ENCODE data around the gene JUN. TPM values are rescaled to one million over a fixed set of nuclear protein-coding genes. Genes with fewer than 3 reads are reported as not detected.

The JUN gene
- total RNA-seq, 2 donors from 2014 or later = 1,878 to 2,007 TPM

DNA sequence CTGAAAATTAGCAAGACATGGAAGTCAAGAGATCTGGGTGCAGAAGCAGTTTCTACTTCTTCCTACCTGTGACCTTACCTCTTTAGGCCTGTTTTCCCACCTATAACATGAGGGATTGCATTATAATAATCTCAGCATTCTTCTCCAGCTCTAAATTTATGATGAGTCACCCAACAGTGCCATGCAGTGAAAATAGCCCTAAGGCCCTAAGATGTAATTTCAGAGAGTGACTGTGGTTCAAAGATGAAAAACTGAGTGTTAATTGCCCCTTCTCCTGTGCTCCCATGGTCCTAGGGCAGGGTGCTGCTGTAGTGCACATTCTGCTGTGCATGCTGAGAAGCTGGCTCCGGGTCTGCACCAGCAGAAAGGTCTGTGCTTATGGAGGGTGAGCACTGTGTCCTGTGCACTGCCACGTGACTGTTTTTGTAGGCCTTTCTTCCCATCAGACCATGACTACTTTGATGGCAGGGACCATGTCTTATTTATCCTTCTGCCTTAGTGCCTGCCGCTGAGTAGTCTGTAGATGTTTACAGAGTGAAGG lies 29.7 kb downstream of the JUN start:
- no peaks in the 10 kb centered on the region for H3K36me3 Mint-ChIP-seq (ENCODE audit: low read depth)
- no peak overlapping the region for H3K4me3 Mint-ChIP-seq
- H3K9me3 ChIP-seq (ENCODE audit: control insufficient read depth, low read length, poor library complexity, severe bottlenecking) = no peaks in the 10 kb centered on the region
- no peak for ATAC-seq
- H3K27me3 Mint-ChIP-seq = no peaks in the 10 kb centered on the region
- H3K27ac Mint-ChIP-seq = peak overlapping the region; percentile 51
- DNase-seq = no peak
- H3K4me1 Mint-ChIP-seq = peaks cover 34% of the 10 kb centered on the region

DNA sequence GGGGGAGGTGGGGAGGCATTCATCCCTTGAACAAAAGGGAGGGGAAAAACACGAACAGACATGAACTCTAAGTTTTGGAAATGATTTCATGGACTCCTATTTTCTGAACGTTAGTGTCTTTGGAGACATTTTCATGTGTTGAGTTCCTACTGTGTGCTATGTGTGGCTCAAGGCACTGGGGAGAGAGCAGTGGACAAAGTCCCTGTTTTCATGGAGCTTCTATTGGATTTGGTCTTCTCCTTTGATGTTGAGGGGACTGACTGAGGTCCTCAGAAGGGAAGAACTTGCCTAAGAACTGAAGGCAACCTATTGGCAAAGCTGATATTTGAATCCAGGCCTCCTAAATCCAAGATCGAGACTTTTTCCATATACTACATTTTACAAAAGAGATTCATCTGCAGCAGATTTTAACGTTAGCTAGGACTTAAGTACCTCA lies 30.4 kb downstream of the JUN start:
- Mint-ChIP-seq H3K27ac (no peak overlapping the region), H3K4me3 (no peak overlapping the region), H3K27me3 (no peaks in the 10 kb centered on the region), H3K36me3 (ENCODE audit: low read depth) (no peaks in the 10 kb centered on the region), H3K4me1 (peaks cover 34% of the 10 kb centered on the region)
- no peaks in the 10 kb centered on the region for H3K9me3 ChIP-seq (ENCODE audit: control insufficient read depth, low read length, poor library complexity, severe bottlenecking)
- DNase-seq = no peak
- no peak for ATAC-seq

DNA sequence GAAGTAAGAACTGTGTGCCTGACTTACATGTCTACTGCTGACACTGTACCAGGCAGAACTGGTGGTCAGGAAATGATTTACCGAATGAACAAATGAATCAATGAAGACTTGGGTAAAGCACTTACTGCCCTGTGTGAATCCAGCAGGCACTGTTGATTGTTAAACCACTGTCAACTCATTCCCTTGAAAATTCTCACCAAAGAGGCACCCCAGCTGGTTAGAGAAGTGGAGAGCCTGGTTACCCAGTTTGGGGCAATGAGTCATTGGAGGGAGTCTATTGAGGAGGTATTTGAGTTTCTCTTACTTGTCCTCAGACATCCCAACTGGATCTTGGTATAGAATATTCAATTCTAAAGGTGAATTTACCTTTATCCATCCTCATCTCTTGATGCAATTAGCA lies 34.2 kb downstream of the JUN start:
- no peak overlapping the region for H3K4me3 Mint-ChIP-seq

DNA sequence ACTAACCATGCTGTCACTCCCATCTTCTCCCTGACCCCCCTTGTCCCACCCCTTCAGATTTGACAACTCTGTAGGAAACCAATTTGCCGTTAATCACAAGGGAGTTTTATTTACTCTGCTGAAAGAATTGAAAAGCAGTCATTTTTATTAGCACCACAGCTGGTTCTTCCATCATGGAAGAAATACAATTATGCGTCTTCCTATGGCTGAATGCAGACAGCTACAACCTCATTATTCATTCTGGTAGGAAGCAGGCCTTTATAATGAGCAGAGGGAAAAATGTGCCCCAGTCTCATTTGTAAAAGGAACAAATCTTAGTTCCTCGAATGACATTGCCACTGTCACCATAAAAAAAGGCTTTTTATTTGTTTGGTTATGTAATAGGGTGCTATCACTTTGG lies 35.2 kb downstream of the JUN start:
- H3K4me1 Mint-ChIP-seq = peaks cover 4% of the 10 kb centered on the region
- H3K9me3 ChIP-seq (ENCODE audit: control insufficient read depth, low read length, poor library complexity, severe bottlenecking) = no peaks in the 10 kb centered on the region
- ATAC-seq (no peak), DNase-seq (no peak)
- H3K4me3 Mint-ChIP-seq = no peak overlapping the region
- no peak overlapping the region for H3K27ac Mint-ChIP-seq
- peaks cover 2% of the 10 kb centered on the region for H3K36me3 Mint-ChIP-seq (ENCODE audit: low read depth)
- peaks cover 29% of the 10 kb centered on the region for H3K27me3 Mint-ChIP-seq

More for the DNA sequence above, 34.2 kb downstream of the JUN start:
- DNase-seq (no peak), ATAC-seq (no peak)
- H3K27me3 Mint-ChIP-seq = peaks cover 21% of the 10 kb centered on the region
- H3K36me3 Mint-ChIP-seq (ENCODE audit: low read depth) = peaks cover 2% of the 10 kb centered on the region
- H3K27ac Mint-ChIP-seq = no peak overlapping the region
- no peaks in the 10 kb centered on the region for H3K9me3 ChIP-seq (ENCODE audit: control insufficient read depth, low read length, poor library complexity, severe bottlenecking)
- H3K4me1 Mint-ChIP-seq = peaks cover 14% of the 10 kb centered on the region

DNA sequence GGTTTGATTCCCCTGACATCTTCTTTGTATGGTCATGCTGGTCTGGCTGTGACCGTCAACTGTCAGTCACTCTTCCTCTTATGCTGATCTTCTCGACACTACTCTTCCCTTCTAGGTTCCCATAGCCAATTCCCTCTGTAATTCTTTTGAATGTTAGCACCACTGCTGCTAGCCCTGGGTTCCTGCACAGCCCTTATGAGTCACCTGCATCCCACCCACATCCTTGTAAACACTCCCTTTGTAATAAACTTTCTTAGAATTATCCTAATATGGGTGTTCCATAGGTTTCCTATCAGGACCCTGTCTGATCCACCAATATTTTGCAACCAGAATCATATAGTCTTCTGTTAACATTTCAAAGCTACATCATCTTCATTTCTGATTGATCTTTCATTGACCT lies 37.1 kb downstream of the JUN start:
- Mint-ChIP-seq H3K27ac (no peak overlapping the region), H3K4me1 (peaks cover 4% of the 10 kb centered on the region), H3K36me3 (ENCODE audit: low read depth) (peaks cover 2% of the 10 kb centered on the region), H3K4me3 (no peak overlapping the region), H3K27me3 (peaks cover 30% of the 10 kb centered on the region)
- ATAC-seq (no peak), DNase-seq (no peak)
- no peaks in the 10 kb centered on the region for H3K9me3 ChIP-seq (ENCODE audit: control insufficient read depth, low read length, poor library complexity, severe bottlenecking)

DNA sequence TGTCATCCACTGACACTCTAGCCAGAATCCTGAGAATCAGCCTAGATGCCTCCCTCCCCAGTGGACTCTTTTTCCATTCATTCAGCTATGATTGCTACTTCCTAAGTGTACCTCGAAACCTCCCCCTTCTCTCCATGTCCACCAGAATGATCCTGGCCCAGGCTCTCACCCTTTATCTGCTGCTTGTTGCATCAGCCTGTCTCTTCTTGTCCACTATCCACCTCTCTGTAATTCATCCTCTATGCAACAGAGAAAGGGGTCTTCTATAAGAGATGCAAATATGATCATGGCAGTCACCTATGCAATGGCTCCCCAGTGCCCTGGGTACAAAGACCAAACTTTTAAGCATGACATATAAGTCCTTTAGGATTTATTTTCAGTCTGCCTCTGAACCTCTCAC lies 37.7 kb downstream of the JUN start:
- H3K9me3 ChIP-seq (ENCODE audit: control insufficient read depth, low read length, poor library complexity, severe bottlenecking) = no peaks in the 10 kb centered on the region
- H3K27me3 Mint-ChIP-seq = peaks cover 30% of the 10 kb centered on the region
- H3K27ac Mint-ChIP-seq = no peak overlapping the region
- ATAC-seq (no peak), DNase-seq (no peak)
- peaks cover 2% of the 10 kb centered on the region for H3K36me3 Mint-ChIP-seq (ENCODE audit: low read depth)
- H3K4me3 Mint-ChIP-seq = no peak overlapping the region
- peaks cover 4% of the 10 kb centered on the region for H3K4me1 Mint-ChIP-seq

DNA sequence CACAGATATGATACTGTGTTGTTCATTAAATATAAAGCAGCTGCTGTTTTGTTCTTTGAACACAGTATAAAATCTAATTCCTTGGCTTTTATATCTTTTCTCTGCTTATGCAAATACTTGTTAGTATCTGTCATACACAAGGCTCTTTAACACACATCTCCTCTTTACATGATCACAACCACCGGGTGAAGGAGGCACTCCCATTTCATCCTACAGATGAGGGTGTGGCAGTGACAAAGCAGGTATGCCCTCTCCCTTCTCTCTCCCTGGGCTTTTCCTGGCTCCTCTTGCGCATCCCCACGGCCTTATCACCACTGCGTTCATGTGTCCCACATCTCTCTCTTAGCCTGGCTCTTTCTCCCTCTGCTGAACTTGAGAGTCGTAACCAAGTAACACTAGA lies 38.2 kb downstream of the JUN start:
- Mint-ChIP-seq H3K27me3 (peaks cover 30% of the 10 kb centered on the region), H3K4me3 (no peak overlapping the region), H3K4me1 (peaks cover 2% of the 10 kb centered on the region), H3K36me3 (ENCODE audit: low read depth) (peaks cover 2% of the 10 kb centered on the region), H3K27ac (no peak overlapping the region)
- DNase-seq (no peak), ATAC-seq (no peak)
- H3K9me3 ChIP-seq (ENCODE audit: control insufficient read depth, low read length, poor library complexity, severe bottlenecking) = no peaks in the 10 kb centered on the region

DNA sequence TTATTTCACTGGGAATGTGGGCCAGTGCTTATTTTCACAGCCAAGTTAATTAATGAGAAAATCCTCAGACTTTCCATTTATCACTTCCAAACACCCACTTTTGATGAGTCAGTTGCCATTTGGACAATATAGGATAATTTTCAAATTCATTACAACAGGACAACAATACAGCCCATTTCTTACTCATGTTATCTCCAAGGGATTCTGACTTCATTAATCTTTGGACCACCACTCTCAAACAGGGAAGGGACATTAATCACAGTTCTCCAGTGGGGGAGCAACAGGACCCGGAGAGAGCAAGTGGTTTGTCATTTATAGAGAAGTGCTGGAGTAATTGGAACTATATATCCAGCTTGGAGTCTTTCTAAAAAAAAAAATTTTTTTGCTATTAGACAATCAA lies 38.7 kb downstream of the JUN start:
- DNase-seq (no peak), ATAC-seq (no peak)
- peaks cover 2% of the 10 kb centered on the region for H3K36me3 Mint-ChIP-seq (ENCODE audit: low read depth)
- no peak overlapping the region for H3K4me3 Mint-ChIP-seq
- peaks cover 30% of the 10 kb centered on the region for H3K27me3 Mint-ChIP-seq
- H3K4me1 Mint-ChIP-seq = peaks cover 2% of the 10 kb centered on the region
- H3K9me3 ChIP-seq (ENCODE audit: control insufficient read depth, low read length, poor library complexity, severe bottlenecking) = no peaks in the 10 kb centered on the region
- H3K27ac Mint-ChIP-seq = no peak overlapping the region

DNA sequence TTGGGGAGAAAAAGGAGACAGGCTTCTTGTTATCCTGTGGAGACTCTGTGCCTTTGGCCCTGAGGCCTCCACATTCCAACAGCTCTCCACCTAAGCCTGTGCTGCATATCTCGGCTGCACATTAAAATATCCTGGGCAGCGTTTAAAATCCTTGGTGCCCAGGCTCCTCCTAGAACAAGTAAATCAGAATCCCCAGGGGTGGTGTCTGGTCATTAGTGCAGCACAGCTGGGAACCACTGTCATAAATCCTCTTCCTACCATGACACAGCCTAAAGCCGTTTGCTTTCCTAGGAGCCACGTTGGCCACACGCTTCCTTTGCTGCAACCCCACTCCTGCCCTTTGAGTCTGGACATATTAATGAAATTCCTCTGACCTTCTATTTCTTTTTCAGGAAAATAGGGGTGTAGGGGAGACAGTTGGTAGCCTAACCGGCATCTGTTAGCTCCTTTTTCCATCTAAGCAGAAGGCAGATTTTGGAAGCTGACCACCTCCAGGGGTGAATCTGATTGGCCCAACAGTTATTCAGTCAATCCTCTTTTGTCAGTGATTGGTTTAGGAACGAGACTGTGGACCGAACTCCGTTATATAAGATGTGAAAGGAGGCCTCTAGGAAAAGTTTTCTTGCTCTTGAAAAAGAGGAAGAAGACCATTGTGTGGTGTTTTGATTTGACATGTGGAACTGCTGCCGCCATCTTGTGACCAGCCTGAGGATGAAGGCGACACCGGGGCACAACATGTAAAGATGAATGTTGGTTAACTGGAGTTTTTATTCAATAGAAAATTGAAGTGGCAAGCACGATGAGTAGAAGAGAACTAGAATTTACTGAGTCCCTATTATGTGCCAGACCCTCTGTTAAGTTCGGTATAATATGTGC lies 41.9 kb downstream of the JUN start:
- no peaks in the 10 kb centered on the region for H3K9me3 ChIP-seq (ENCODE audit: control insufficient read depth, low read length, poor library complexity, severe bottlenecking)
- H3K27ac Mint-ChIP-seq = no peak overlapping the region
- H3K36me3 Mint-ChIP-seq (ENCODE audit: low read depth) = peaks cover 2% of the 10 kb centered on the region
- H3K4me1 Mint-ChIP-seq = peaks cover 7% of the 10 kb centered on the region
- H3K4me3 Mint-ChIP-seq = no peak overlapping the region
- no peak for DNase-seq
- ATAC-seq = no peak
- H3K27me3 Mint-ChIP-seq = peaks cover 39% of the 10 kb centered on the region

DNA sequence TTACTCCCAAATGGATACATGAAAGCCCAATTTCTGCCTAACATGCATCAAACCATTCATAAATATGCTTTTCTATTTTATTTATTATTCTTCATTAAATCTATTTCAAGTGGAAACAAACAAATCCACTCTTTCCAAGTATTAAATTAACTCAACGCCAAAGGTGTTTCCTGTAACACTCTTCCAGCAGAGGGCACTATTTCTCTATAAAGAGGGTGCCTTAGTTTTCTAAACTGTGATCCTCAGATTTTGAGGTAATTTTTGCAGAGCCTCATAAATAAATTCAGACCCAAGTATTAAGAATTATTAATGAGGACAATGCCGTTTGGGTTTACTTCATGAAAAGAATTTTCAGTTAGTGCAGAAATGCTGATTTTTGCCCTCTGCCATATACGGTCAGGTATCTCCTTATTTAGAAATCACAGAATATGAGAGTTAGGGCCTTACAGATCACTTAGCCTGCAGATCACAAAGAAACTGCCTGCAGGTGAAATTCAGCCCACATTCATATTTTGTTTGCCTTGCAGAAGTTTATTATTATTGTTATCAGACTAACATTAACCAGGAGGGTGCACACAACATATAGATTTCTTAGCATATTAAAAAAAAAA lies 43.9 kb downstream of the JUN start:
- Mint-ChIP-seq H3K27me3 (peaks cover 25% of the 10 kb centered on the region), H3K4me1 (peaks cover 9% of the 10 kb centered on the region), H3K4me3 (no peak overlapping the region), H3K27ac (no peak overlapping the region), H3K36me3 (ENCODE audit: low read depth) (no peaks in the 10 kb centered on the region)
- peak; percentile 54 for ATAC-seq
- no peak for DNase-seq
- H3K9me3 ChIP-seq (ENCODE audit: control insufficient read depth, low read length, poor library complexity, severe bottlenecking) = no peaks in the 10 kb centered on the region

DNA sequence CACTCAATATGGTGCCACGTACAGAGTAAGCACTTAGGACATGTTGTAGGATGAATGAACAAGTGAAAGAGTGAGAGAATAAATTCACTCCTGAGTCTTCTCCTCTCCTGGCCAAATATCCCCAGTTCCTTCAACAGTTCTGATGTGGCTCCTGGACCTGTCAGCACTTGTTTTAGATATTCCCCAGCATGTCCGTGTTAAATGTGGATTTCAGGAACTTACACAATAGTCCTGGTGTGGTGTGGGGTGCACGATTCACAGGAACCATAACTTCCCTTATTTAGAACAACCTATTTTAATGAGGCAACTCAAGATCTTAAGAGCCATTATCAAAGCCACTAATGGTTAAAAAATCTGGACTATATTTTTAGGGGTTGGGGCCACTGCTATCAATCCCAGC lies 45.0 kb downstream of the JUN start:
- H3K36me3 Mint-ChIP-seq (ENCODE audit: low read depth) = no peaks in the 10 kb centered on the region
- no peak overlapping the region for H3K4me3 Mint-ChIP-seq
- H3K4me1 Mint-ChIP-seq = peaks cover 11% of the 10 kb centered on the region
- H3K27ac Mint-ChIP-seq = no peak overlapping the region
- no peak for ATAC-seq
- DNase-seq = no peak
- H3K9me3 ChIP-seq (ENCODE audit: control insufficient read depth, low read length, poor library complexity, severe bottlenecking) = no peaks in the 10 kb centered on the region
- H3K27me3 Mint-ChIP-seq = peaks cover 17% of the 10 kb centered on the region

DNA sequence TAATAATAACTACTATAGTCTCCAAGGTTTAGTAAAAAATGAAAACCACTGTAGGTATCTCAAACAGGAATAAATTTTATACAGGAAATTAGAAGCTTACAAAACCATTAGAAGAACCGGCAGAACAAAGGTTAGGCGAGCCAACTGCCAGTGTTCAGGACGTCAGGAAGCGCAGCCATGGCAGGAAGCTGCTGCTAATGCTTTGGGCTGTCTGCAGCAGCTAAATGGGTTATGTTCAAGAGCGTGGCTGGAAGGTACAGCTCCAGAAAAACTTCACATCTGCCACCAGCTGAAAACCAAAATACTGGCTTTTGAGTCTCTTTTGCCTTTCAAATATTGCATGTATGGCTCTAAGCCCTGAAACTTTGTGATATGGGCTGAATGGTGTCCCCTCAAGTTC lies 48.3 kb downstream of the JUN start:
- H3K4me1 Mint-ChIP-seq = peaks cover 11% of the 10 kb centered on the region
- H3K9me3 ChIP-seq (ENCODE audit: control insufficient read depth, low read length, poor library complexity, severe bottlenecking) = no peaks in the 10 kb centered on the region
- peaks cover 14% of the 10 kb centered on the region for H3K27me3 Mint-ChIP-seq
- H3K27ac Mint-ChIP-seq = no peak overlapping the region
- ATAC-seq (no peak), DNase-seq (no peak)
- no peak overlapping the region for H3K4me3 Mint-ChIP-seq
- H3K36me3 Mint-ChIP-seq (ENCODE audit: low read depth) = no peaks in the 10 kb centered on the region

DNA sequence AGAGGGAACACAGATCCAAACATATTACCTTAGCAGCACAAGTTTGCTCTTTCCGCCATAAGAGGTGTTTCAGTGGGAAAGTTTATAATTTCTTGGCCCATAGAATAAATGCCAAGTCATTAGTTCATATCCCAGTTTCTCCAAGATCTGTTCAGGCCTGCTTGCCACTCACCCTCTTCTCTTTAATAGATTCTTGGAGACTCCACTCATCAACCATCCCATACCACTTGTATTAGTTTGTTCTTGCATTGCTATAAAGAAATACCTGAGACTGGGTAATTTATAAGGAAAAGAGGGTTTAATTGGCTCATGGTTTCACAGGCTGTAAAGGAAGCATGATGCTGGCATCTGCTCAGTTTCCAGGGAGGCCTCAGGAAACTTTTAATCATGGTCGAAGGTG lies 49.2 kb downstream of the JUN start:
- ATAC-seq = no peak
- Mint-ChIP-seq H3K27me3 (peaks cover 14% of the 10 kb centered on the region), H3K27ac (no peak overlapping the region), H3K4me3 (no peak overlapping the region), H3K36me3 (ENCODE audit: low read depth) (no peaks in the 10 kb centered on the region), H3K4me1 (peaks cover 11% of the 10 kb centered on the region)
- H3K9me3 ChIP-seq (ENCODE audit: control insufficient read depth, low read length, poor library complexity, severe bottlenecking) = no peaks in the 10 kb centered on the region
- no peak for DNase-seq

Measured in T-helper 17 cell (primary cell).